ENCODE results near the gene SLC39A11. TPM values are rescaled to one million over a fixed set of nuclear protein-coding genes. Genes with fewer than 3 reads are reported as not detected.

SLC39A11 gene
- total RNA-seq, 1 experiment from 2014 or later: 15.2 TPM

GRCh38 chr17:73096211-73096610 lies 3.7 kb upstream of the SLC39A11 start:
- no peaks in the 10 kb centered on the region for H3K9me3 Mint-ChIP-seq
- Histone ChIP-seq H3K4me2 (ENCODE audit: insufficient read depth, insufficient read length, low read length) (no peak overlapping the region), H3K4ac (ENCODE audit: low read depth, low read length) (no peak overlapping the region), H2BK12ac (ENCODE audit: insufficient read length, low read depth, low read length) (no peak overlapping the region), H2BK20ac (ENCODE audit: low read depth, low read length, poor library complexity, severe bottlenecking) (no peak overlapping the region), H2BK120ac (ENCODE audit: low read depth, low read length, poor library complexity, severe bottlenecking) (no peak overlapping the region), H2AFZ (ENCODE audit: low read length) (no peak overlapping the region), H3K4me1 (ENCODE audit: insufficient read depth, low read length) (no peaks in the 10 kb centered on the region), H3K27me3 (ENCODE audit: insufficient read depth, low read length) (no peaks in the 10 kb centered on the region), H3K23me2 (ENCODE audit: insufficient read length, low read depth, low read length, poor library complexity, severe bottlenecking) (peaks cover 4% of the 10 kb centered on the region), H3K14ac (ENCODE audit: insufficient read depth, low read length) (no peak overlapping the region), H3K79me1 (ENCODE audit: insufficient read depth, low read depth, low read length, poor library complexity, severe bottlenecking) (no peaks in the 10 kb centered on the region), H4K8ac (replicated peaks; ENCODE audit: insufficient read length, low read depth, low read length) (no peak overlapping the region), H3K9me3 (ENCODE audit: control insufficient read depth, low read depth, low read length) (no peaks in the 10 kb centered on the region), H3K18ac (ENCODE audit: insufficient read length, low read depth, low read length) (no peak overlapping the region), H4K5ac (ENCODE audit: insufficient read length, low read depth, low read length) (no peak overlapping the region), H2BK5ac (ENCODE audit: insufficient read length, low read length) (no peak overlapping the region), H4K91ac (ENCODE audit: insufficient read length, low read depth, low read length) (no peak overlapping the region), H4K20me1 (ENCODE audit: control insufficient read depth, insufficient read depth, insufficient read length) (no peaks in the 10 kb centered on the region), H2BK15ac (ENCODE audit: low read depth, low read length) (no peak overlapping the region), H3K9ac (ENCODE audit: extremely low read depth, insufficient read length, low read length) (no peak overlapping the region), H3K27ac (ENCODE audit: insufficient read length, low read depth, low read length) (no peak overlapping the region), H3K79me2 (ENCODE audit: insufficient read depth, low read length) (no peaks in the 10 kb centered on the region), H3K23ac (ENCODE audit: insufficient read length, low read depth, low read length) (no peak overlapping the region), H3T11ph (ENCODE audit: low read length) (no peak overlapping the region), H3K56ac (ENCODE audit: insufficient read length, low read depth, low read length) (no peak overlapping the region), H2AK5ac (ENCODE audit: insufficient read length, low read length) (no peak overlapping the region)
- TF ChIP-seq CTCF (conservative IDR thresholded peaks at IDR 0.05): no peak
- peaks cover 16 to 20% of the 10 kb centered on the region in 2 experiments for H3K4me1 Mint-ChIP-seq
- no peak overlapping the region for H3K4me3 Mint-ChIP-seq
- H3K27ac Mint-ChIP-seq: no peak overlapping the region
- no peak for DNase-seq
- H3K27me3 Mint-ChIP-seq (ENCODE audit: low read depth): no peaks in the 10 kb centered on the region; the same call in 1 of the 2 replicates
- no CpG with 5 or more reads among the region's 6 CpGs for WGBS (ENCODE audit: extremely low coverage, insufficient read length, low lambda C conversion rate)
- H3K36me3 Mint-ChIP-seq (ENCODE audit: insufficient read depth in 1 of 3, low read depth in 3 of 3): no peaks in the 10 kb centered on the region; a peak in 2 of 7 replicates
